ENCODE results near the gene DNALI1.

- TF ChIP-seq REST (IDR thresholded peaks at IDR 0.05; ENCODE audit: borderline replicate concordance) (no peak), CTCF (IDR thresholded peaks at IDR 0.05; ENCODE audit: poor library complexity, severe bottlenecking) (no peak), EZH2 (IDR thresholded peaks at IDR 0.05; ENCODE audit: borderline replicate concordance, insufficient read depth, low read length, poor library complexity, severe bottlenecking) (no peak)
These were observed 41.3 kb upstream of the DNALI1 start for GRCh38 chr1:37515185-37516034.

Measured in neural cell (in vitro differentiated cells).